ENCODE data around the gene PPARA. TPM values are rescaled to one million over a fixed set of nuclear protein-coding genes. Genes with fewer than 3 reads are reported as not detected.

The PPARA gene
- total RNA-seq, 2 experiments from 2014 or later = 3.3 to 10.5 TPM

DNA sequence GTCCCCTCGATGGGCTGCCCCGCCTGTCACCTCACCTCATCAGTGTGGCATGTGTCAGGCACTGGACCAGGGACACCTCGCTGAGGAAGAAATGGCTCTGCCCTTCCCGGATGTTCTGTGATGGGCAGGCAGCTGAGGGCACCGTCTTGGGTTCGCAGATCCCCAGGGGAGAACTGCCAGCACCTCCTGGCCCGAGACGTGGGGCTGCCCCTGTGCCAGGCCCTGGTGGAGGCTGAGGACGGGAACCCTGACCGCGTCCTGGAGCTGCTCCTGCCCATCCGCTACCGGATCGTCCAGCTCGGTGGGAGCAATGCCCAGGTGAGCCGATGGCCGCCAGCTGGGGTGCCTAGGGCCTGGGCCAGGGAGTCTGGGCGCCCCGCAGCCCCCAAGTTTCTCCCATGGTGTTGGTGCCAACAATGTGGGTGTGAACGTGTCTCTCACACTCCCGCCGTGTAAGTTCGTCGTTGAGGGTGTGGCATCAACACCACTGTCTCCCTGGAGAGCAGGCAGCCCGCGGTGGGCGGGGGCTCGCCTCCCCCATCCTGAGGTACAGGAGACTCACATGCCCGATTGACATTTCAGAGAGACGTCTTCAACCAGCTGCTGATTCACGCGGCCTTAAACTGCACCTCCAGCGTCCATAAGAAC is 139.0 kb downstream of the PPARA start:
- DNase-seq (ENCODE audit: low spot score) = no peak
- Histone ChIP-seq H3K79me2 (ENCODE audit: insufficient read depth, low read depth, low read length) (no peaks in the 10 kb centered on the region), H2AFZ (ENCODE audit: low read length) (no peak overlapping the region), H3K9me2 (ENCODE audit: insufficient read depth, low read length) (no peaks in the 10 kb centered on the region), H3K27ac (ENCODE audit: low read depth, low read length, poor library complexity, severe bottlenecking) (no peak overlapping the region), H4K20me1 (ENCODE audit: insufficient read depth, low read length) (no peaks in the 10 kb centered on the region), H3K36me3 (ENCODE audit: insufficient read depth, low read length) (no peaks in the 10 kb centered on the region), H3K9me3 (ENCODE audit: low read length) (no peaks in the 10 kb centered on the region), H3K4me1 (ENCODE audit: insufficient read depth, low read length, poor library complexity, severe bottlenecking) (peaks cover 39% of the 10 kb centered on the region), H3K4me3 (ENCODE audit: low read depth, low read length, poor library complexity, severe bottlenecking) (no peak overlapping the region), H3K4me2 (ENCODE audit: low read length) (no peak overlapping the region)
- intact Hi-C loops (cut with micrococcal nuclease; ENCODE audit: unreplicated experiment) = no loop called here
- TF ChIP-seq EZH2phosphoT487 (IDR thresholded peaks at IDR 0.05; ENCODE audit: borderline replicate concordance, low read depth, low read length) (no peak), CTCF (conservative IDR thresholded peaks at IDR 0.05; ENCODE audit: low read length) (no peak)
- CTCF ChIA-PET (ENCODE audit: unreplicated experiment) = interaction anchor here (1.0 kb wide), 1 partner anchor 13 kb away, joined by 4 read pairs; no protein-coding TSS in a partner anchor
- POLR2A ChIA-PET = no interaction called here
- no TSS peak for BruUV-seq (replicated peaks)

DNA sequence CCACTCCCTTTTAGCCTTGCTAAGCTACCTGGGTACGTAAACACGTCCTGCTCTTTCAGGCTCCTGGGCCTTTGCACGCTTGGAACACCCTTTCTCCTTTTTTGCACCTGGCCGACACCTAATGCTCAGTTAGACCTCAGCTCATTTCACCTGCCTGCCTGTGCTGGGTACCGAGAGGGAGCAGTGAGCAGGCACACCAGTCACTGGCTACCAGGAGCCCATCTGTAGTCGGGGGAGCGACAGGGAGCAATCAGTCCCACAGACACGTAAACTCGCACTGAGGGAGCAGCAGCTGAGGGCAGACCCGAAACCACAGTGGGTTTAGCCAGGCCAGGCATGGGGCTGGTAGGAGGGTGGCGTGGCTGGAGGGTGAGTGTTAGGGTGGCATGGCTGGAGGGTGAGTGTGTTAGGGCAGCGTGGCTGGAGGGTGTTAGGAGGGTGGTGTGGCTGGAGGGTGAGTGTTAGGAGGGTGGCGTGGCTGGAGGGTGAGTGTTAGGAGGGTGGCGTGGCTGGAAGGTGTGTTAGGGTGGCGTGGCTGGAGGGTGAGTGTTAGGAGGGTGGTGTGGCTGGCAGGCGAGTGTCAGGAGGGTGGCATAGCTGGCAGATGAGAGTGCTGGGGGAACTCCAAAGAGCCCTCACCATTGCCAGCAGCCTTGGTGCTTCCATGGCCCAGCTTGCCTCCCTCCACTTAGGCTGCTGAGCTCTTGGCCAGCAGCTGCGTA is 140.0 kb downstream of the PPARA start:
- no peaks in the 10 kb centered on the region for H4K20me1 ChIP-seq (ENCODE audit: insufficient read depth, low read length)
- BruUV-seq (replicated peaks) = no TSS peak
- no peak overlapping the region for H3K27ac ChIP-seq (ENCODE audit: low read depth, low read length, poor library complexity, severe bottlenecking)
- H3K4me2 ChIP-seq (ENCODE audit: low read length) = no peak overlapping the region
- no peak overlapping the region for H3K4me3 ChIP-seq (ENCODE audit: low read depth, low read length, poor library complexity, severe bottlenecking)
- no peak overlapping the region for H2AFZ ChIP-seq (ENCODE audit: low read length)
- ChIA-PET POLR2A (no interaction called here), CTCF (ENCODE audit: unreplicated experiment) (interaction anchor here (0.6 kb wide), 1 partner anchor 165 kb away, joined by 3 read pairs; no protein-coding TSS in a partner anchor)
- TF ChIP-seq EZH2phosphoT487 (IDR thresholded peaks at IDR 0.05; ENCODE audit: borderline replicate concordance, low read depth, low read length) = no peak
- TF ChIP-seq CTCF (conservative IDR thresholded peaks at IDR 0.05; ENCODE audit: low read length) = no peak
- H3K9me3 ChIP-seq (ENCODE audit: low read length) = no peaks in the 10 kb centered on the region
- intact Hi-C loops (cut with micrococcal nuclease; ENCODE audit: unreplicated experiment) = loop anchor here (10.0 kb wide), 1 partner anchor 255 kb away; no protein-coding TSS in a partner anchor
- no peaks in the 10 kb centered on the region for H3K79me2 ChIP-seq (ENCODE audit: insufficient read depth, low read depth, low read length)
- no peaks in the 10 kb centered on the region for H3K36me3 ChIP-seq (ENCODE audit: insufficient read depth, low read length)
- no peaks in the 10 kb centered on the region for H3K9me2 ChIP-seq (ENCODE audit: insufficient read depth, low read length)
- peaks cover 47% of the 10 kb centered on the region for H3K4me1 ChIP-seq (ENCODE audit: insufficient read depth, low read length, poor library complexity, severe bottlenecking)
- no peak for DNase-seq (ENCODE audit: low spot score)
